SK-N-SH (cell line): ENCODE results near the gene BBS5.
"Not testable (repeated sequence)": the region's sequence is repeated elsewhere in the genome, so short reads cannot be mapped to it uniquely, and the experiment has no call there.

Source experiments
- CTCF ChIP-seq: fragments of 200-600 bp; sonication (generic); IDR thresholded peaks from 2 replicates; pipeline ENCODE4 v1.6.1; 2017; ENCODE audit warnings: antibody characterized with exemption, mild to moderate bottlenecking, moderate library complexity
- ELF1 ChIP-seq: IDR thresholded peaks from 2 replicates; pipeline ENCODE4 v1.4.0; 2012
- SMC3 ChIP-seq: IDR thresholded peaks from 2 replicates; pipeline ENCODE4 v1.6.1; 2012; ENCODE audit warnings: low read depth, low read length, improper control_type of control experiment

DNA sequence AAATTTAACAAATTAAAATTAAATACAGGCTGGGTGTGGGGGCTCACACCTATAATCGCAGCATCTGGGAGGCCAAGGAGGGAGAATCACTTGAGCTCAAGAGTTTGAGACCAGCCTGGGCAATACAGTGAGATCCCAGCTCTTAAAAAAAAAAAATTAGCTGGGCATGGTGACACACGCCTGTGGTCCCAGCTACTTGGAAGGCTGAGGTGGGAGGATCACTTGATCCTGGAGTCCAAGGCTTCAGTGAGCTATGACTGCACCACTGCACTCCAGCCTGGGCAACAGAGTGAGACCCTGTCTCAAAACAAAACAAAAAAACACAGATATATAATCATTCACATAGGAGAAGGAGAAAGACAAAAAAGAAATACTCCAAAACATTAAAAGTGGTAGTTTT, 60.2 kb downstream of the BBS5 start:
- TF ChIP-seq CTCF, ELF1, SMC3: not testable (repeated sequence)
